Lower leg skin (tissue), 3 donors: Measurements from ENCODE around the gene VIT.

Source experiments
- POLR2A ChIP-seq, 2 donors: fragments of 450-650 bp; IDR thresholded peaks; one replicate each; pipeline ENCODE4 v1.6.1; 2016 to 2017; ENCODE audit warnings: antibody characterized with exemption in 2 of 2, mild to moderate bottlenecking in 1 of 2, moderate library complexity in 1 of 2
- TF ChIP-seq, protein P1 (sequence below), 3 donors: fragments of 450-650 bp; IDR thresholded peaks; one replicate each; pipeline ENCODE4 v1.5.1; 2016; ENCODE audit warnings: antibody characterized with exemption in 3 of 3, mild to moderate bottlenecking in 3 of 3, moderate library complexity in 2 of 3

GRCh38 chr2:36704475-36705150 lies 8.1 kb downstream of the VIT start:
- TF ChIP-seq, protein P1, sequence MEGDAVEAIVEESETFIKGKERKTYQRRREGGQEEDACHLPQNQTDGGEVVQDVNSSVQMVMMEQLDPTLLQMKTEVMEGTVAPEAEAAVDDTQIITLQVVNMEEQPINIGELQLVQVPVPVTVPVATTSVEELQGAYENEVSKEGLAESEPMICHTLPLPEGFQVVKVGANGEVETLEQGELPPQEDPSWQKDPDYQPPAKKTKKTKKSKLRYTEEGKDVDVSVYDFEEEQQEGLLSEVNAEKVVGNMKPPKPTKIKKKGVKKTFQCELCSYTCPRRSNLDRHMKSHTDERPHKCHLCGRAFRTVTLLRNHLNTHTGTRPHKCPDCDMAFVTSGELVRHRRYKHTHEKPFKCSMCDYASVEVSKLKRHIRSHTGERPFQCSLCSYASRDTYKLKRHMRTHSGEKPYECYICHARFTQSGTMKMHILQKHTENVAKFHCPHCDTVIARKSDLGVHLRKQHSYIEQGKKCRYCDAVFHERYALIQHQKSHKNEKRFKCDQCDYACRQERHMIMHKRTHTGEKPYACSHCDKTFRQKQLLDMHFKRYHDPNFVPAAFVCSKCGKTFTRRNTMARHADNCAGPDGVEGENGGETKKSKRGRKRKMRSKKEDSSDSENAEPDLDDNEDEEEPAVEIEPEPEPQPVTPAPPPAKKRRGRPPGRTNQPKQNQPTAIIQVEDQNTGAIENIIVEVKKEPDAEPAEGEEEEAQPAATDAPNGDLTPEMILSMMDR (IDR thresholded peaks at IDR 0.05) = no peak
- no peak for TF ChIP-seq POLR2A (IDR thresholded peaks at IDR 0.05)
